HG03378 (cell line): ENCODE data around the gene TMEM150A.
"Not testable (repeated sequence)": the region's sequence is repeated elsewhere in the genome, so short reads cannot be mapped to it uniquely, and the experiment has no call there.

Experiments used
- ATAC-seq: cut with Tn5 transposase; IDR thresholded peaks from one replicate; pipeline ENCODE4 v1.9.1; 2021; ENCODE audit warnings: mild to moderate bottlenecking, moderate library complexity; ENCODE audit not compliant: unreplicated experiment

TMEM150A gene

DNA sequence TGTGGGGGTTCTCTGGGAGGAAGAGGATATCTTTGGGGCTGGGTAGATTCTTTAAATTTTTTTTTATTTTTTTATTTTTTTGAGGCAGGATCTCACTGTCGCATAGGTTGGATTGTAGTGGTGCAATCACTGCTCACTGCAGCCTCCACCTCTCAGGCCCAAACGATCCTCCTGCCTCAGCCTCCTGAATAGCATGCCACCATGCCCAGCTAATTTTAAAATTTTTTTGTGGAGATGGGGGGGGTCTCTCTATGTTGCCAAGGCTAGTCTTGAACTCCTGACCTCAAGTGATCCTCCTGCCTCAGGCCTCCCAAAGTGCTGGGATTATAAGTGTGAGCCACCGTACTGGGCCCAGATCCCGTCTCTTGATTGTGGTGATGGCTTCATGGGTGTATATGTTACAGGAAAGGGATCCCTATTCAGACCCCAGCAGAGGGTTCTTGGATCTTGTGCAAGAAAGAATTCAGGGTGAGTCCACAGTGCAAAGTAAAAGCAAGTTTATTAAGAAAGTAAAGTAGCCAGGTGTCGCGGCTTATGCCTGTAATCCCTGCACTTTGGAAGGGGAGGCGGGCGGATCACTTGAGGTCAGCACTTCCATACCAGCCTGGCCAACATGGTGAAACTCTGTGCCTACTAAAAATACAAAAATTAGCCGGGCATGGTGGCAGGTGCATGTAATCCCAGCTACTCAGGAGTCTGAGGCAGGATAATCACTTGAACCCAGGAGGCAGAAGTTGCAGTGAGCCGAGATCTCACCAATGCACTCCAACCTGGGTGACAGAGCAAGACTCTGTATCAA is 11.4 kb upstream of the TMEM150A start:
- no peak for ATAC-seq

DNA sequence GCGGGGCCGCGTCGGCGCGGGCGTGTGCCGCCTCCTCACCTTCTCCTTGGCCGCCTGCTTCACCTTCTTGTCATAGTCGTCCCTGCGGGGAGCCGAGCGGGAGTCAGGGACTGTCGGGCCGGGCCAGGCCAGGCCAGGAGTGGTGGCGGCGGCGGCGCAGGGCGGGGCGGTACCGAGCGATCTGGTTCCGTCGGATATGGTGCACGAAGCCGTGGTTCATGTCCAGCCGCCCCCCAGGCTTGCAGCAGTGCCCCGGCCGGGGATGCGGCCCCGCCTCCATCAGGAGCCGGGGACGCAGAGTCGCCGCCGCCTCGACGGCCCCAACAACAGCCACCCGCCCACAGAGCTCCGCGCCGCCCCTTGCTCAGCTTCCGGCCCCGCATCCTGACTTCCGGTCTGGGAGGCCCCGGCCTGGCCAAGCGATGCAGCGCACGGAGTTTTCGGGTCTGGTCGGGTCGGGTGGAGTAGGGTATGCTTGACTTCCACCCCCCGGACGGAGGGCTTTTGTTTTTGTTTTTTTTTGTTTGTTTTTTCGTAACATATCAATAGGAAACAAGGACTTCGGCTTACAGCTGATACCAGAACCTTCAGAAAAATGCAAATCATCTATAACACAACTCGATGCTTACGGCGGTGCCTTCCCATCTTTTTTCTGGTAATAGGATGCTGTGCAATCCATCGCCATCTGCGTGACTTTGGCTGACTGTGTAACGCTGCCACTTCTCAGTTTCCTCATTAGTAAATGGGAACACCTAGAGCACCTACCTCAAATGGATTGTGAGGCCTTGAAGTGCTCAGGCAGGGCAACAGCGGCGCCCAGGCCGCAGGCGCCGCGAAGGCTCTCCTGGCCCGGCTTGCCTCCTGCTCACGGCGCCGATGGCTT is 9.4 kb upstream of the TMEM150A start, which contains the start of gene C2orf68:
C2orf68 (minus strand) TSS at position 362 of the 883 bp plus-strand sequence; CDS start at position 280, 82 bp downstream.
- peak; percentile 60 for ATAC-seq

DNA sequence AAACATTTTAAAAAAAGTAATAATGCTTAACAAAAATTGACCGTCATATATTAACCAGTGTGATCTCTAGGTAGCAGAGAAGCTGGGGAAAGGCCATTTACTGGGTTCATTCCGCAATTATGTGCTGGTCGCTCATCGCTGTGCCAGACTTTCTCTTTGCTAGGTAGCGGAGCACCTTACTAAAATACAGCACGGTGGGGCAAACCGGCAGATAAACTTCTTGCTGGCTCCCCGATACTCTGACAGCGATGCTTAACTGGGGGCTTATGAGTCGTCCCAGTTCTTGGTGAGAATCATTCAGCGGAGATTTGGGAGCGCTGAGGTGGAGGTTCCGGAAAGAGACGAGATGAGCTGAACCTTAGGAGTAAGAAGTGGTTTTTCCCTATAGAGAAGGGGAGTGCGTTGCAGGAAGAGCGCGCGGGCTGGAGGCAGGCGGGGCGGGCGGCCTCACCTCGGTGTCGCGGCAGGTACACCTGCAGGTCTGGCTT is 8.8 kb upstream of the TMEM150A start:
- peak; percentile 2 for ATAC-seq

DNA sequence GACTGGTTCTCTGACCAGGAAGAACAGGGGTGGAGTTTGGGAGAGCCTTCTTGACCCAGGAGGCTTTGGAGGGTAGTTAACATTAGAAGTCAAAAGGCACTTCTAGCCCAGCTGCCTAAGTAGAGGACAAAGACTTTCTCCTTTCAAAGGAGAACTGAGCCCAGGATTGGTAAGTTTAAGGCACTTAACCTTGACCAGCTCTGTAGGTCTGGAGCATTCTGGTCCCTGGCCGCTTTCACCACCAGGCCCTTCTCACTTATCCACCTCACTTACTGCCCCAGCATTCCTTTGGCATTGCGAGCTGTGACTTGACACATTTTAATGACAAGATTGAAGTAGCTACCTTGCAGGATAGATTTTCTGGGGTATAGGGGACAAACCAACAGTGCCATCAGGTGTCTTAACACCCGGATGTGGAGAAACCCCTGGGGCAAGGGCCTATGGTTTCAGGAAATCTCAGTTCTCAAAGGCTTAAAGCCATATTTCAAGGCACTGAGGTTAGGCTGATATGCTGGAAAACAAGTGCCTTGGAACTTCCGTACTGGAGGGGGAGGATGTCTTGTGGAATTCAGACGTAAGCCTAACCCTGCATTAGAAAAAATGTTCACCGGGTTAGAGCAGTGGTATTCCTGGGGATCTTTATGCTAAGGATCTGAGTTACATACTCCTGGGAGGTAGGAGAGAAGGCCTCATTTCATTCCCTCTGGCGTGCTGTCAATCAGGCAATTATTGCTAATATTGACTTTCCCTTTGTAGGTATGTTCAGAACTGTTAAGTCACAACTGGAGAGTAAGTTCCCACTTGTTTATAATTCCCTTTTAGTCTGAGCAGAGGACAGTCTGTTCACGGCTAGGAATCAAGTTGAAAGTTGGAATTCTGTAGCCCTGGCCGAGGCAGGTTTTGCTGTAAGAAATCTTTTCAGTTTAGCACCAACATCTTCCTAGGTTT is 5.0 kb upstream of the TMEM150A start:
- no peak for ATAC-seq

DNA sequence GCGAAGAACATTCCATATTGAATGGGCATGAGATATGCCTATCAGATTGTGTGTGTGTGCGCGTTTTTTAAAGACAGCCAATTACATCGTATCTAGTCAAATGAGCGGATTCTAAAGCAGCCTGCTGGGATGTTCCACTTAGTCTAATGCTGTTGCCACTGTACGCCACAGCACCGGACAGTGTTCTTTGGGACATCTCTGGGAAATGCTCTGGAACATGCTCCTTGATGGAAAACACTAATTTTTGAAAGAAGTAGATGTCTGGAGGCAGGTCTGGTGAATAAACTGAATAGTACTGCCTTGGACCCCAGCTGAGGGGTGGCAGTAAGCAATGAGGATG is 3.6 kb upstream of the TMEM150A start:
- ATAC-seq, result no peak

- ATAC-seq, result no peak
These were observed 3.1 kb upstream of the TMEM150A start for GRCh38 chr2:85605406-85606115.

DNA sequence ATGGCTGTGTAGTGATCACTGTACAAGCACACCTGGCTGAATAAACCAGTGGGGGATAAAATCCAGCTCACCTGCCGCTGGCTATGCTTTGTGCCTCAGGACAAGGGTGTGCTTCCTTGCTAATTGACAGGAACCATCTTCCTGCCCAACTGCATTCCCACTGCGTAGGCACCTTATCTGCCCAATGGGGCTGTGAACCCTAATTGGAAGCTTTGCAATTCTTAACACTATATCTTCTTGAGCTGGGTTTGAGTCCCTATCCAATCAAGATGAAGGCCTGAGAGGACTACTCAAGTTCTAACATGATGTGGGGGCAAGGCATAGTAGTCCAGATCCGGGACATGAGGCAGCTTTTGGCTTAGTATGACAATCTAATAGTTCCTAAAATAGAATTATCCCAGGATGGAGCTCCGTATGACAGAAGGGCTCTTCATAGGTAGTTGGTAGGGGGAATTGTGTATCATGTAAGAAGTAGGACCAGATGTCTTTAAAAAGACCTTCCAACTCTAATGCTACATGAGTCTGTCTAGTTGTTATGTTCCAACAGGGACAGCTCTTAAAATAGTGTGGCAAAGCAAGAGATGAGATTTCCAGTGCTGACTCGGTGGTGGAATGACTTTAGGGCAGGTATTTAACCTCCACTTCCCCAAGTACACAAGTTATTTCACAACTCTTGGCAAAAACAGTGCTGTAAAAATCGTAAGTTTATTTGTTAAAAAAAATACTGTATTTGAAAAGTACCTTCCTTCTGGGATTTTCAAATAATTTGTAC is 2.3 kb upstream of the TMEM150A start:
- no peak for ATAC-seq

- not testable (repeated sequence) for ATAC-seq
These were observed 1.6 kb upstream of the TMEM150A start for GRCh38 chr2:85604133-85604444.

DNA sequence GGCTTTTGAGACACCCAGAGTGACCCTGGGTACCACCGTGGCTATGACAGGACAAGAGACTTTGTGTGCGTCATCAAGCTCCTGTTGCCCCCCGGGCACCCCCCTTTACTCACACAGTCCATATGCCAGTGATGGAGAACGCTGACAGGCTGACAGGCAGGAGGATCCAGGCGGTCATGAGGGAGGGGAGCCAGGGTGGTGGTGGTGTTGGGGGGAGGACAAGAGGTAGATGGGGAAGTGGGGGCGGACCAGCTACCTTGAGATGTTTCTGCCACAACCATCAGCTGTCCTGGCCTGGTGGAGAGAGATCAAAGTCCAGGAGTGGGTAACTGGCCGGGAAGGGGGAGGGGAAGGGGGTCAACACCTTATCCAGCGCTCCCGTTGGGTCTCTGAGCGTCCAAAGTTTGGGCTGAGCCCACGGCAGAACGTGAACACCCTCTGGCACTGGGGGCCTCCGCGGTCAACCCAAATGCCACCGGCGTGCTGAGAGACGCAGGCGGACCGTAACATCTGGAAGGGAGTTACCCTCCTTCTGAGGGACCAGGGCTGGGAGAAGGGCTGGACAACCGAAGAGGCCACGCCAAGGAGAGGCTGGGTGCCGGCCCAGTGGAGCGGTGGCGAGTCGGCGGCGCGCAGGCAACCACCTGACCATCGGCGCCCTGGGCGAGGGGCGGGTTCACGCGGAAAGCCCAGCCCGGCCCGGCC is 575 bp downstream of the TMEM150A start:
- ATAC-seq, result peak; percentile 32

- no peak for ATAC-seq
These were observed 1.3 kb downstream of the TMEM150A start for GRCh38 chr2:85600951-85601770.

- ATAC-seq, result no peak
These were observed 2.3 kb downstream of the TMEM150A start for GRCh38 chr2:85600235-85600575.

DNA sequence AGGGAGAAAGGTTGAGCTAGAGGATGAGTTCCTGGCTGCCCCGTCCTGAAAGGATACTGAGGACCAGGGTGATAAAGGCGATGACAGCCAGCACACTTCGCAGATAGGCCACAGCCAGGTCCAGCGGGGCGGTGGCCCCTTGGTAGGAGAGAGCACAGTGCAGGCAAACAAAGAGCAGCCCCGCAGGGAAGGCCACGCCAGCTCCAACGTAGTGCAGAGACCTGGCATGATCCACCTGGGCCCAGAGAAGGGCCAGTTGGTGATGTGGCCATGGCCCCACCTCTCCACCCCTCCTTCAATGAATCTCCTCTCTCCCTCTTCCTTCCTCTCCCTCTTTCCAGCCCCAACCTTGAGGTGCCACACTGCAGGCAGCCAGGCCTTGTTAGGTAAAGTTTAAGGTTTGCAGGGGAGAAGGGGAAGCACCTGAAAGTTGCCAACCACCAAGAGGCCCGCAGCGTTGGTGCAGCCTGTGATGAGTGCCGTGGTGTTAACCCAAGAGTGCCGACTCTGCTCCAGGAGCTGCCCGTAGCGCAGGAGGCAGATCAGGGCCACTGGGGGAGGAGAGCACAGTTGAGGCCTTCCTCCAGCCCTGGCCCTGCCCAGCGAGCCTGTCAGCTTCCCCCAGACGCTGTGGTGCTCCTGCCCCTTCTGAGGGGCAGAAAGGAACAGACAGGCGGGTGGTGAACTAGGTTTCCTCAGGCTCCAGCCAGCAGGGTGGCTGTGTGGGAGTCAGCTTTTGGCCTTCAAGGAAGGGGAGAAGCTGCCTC is 2.8 kb downstream of the TMEM150A start:
- ATAC-seq, result no peak

- ATAC-seq, result no peak
These were observed 3.7 kb downstream of the TMEM150A start for GRCh38 chr2:85598594-85599340.

DNA sequence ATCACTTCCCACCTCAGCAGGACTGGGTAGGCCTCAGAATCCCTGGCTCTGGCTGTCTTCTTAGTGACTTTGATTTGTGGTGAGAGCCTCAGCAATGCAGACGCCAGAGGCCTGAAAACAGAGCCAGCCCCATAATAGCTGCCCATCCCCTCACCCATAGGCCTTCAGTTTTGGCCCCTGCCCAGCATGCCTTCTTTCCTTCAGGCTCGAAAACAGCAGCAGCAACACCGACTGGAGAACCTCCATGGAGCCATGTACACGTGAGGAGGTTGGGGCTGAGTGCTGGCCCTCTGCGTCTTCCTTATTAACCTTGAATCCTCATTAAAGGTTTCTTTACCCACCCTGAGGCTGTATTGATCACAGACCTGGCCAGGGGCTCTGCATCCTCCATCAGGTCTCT is 5.3 kb downstream of the TMEM150A start:
- no peak for ATAC-seq

- ATAC-seq, result no peak
These were observed 5.9 kb downstream of the TMEM150A start for GRCh38 chr2:85596486-85597143.

DNA sequence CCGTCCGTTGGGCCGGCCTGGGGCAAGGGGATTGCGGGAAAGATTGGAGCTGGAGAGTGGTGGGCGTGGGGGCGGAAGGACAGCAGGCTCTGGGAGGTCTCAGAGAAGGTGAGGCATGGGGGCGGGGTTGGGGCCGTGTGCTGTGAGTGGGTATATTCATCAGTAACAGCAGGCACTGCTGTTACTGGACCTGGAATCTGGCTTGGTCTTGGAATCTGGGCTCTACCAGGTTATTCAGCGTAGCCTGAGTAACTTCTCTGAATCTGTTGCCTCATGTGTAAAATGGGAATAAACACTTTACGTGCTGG is 6.5 kb downstream of the TMEM150A start:
- no peak for ATAC-seq
